BLaER1 treated with 17β-estradiol and CSF1 and Interleukin-3, amounts not matched to agents 10 nM and 100 nM (cell line): Measurements from ENCODE around the gene CEACAM21.

Experiments used
- H3K27ac ChIP-seq, 11 experiments: shearing (Covaris generic); formaldehyde crosslinking; 2 replicates each; pipeline ENCODE4 v1.8.1; 2022
- H3K27me3 ChIP-seq, 11 experiments: shearing (Covaris generic); formaldehyde crosslinking; 2 replicates each; pipeline ENCODE4 v1.8.1; 2022
- H3K36me3 ChIP-seq, 11 experiments: shearing (Covaris generic); formaldehyde crosslinking; 2 replicates each; pipeline ENCODE4 v1.8.1; 2022
- H3K4me1 ChIP-seq, 10 experiments: shearing (Covaris generic); formaldehyde crosslinking; 2 replicates each; pipeline ENCODE4 v1.8.1; 2022
- H3K4me2 ChIP-seq, 11 experiments: shearing (Covaris generic); formaldehyde crosslinking; 2 replicates each; pipeline ENCODE4 v1.8.1; 2022
- H3K4me3 ChIP-seq, 10 experiments: shearing (Covaris generic); formaldehyde crosslinking; 2 replicates each; pipeline ENCODE4 v1.8.1; 2022
- H3K9ac ChIP-seq, 11 experiments: shearing (Covaris generic); formaldehyde crosslinking; 2 replicates each; pipeline ENCODE4 v1.8.1; 2022
- H3K9me3 ChIP-seq, 11 experiments: shearing (Covaris generic); formaldehyde crosslinking; replicated peaks in 1 of 11; 2 replicates each; pipeline ENCODE4 v1.8.1; 2022
- H4K20me1 ChIP-seq, 11 experiments: shearing (Covaris generic); formaldehyde crosslinking; 2 replicates each; pipeline ENCODE4 v1.8.1; 2022
- Cebpa-rat ChIP-seq, 11 experiments: shearing (Covaris generic); IDR thresholded peaks; 2 replicates each; pipeline ENCODE4 v1.8.1; 2022

The CEACAM21 gene

GRCh38 chr19:41627966-41628675 lies 52.2 kb downstream of the CEACAM21 start:
- peaks cover 19 to 38% (median 24%) of the 10 kb centered on the region in 11 experiments for H3K9me3 ChIP-seq
- H3K4me2 ChIP-seq = peak overlapping the region in 7 of 11 experiments; percentile 68 to 100 (median 93); a peak in 8 of 22 replicates
- peaks cover 0 to 50% (median 36%) of the 10 kb centered on the region in 10 experiments; a peak in 14 of 20 replicates for H3K4me1 ChIP-seq
- H3K9ac ChIP-seq = peak overlapping the region in 1 of 11 experiments; percentile 71; a peak in 1 of 22 replicates
- no peaks in the 10 kb centered on the region; a peak in 1 of 22 replicates for H3K36me3 ChIP-seq
- no peaks in the 10 kb centered on the region for H4K20me1 ChIP-seq
- no peak for TF ChIP-seq Cebpa-rat (IDR thresholded peaks at IDR 0.05)
- no peak overlapping the region; a peak in 2 of 22 replicates for H3K27ac ChIP-seq
- no peak overlapping the region for H3K4me3 ChIP-seq
- peaks cover 0 to 26% (median 22%) of the 10 kb centered on the region in 11 experiments; a peak in 14 of 22 replicates for H3K27me3 ChIP-seq
